ENCODE results near the gene ACP7.

ACP7 gene

DNA sequence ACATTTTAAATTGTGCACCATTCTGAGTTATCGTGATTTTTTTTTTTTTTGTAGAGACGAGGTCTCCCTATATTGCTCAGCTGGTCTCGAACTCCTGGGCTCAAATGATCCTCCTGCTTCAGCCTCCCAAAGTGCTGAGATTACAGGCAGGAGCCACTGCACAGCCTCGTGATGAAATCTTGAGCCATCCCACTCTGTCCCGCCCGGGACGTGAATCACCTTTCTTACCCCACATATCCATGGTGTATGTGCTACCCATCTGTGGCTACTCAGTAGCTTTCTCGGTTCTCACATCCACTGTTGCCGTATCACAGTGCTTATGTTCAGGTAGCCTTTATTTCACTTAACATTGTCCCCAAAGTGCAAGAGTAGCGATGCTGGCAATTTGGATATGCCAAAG, 67.9 kb downstream of the ACP7 start:
- DNase-seq = no peak

DNA sequence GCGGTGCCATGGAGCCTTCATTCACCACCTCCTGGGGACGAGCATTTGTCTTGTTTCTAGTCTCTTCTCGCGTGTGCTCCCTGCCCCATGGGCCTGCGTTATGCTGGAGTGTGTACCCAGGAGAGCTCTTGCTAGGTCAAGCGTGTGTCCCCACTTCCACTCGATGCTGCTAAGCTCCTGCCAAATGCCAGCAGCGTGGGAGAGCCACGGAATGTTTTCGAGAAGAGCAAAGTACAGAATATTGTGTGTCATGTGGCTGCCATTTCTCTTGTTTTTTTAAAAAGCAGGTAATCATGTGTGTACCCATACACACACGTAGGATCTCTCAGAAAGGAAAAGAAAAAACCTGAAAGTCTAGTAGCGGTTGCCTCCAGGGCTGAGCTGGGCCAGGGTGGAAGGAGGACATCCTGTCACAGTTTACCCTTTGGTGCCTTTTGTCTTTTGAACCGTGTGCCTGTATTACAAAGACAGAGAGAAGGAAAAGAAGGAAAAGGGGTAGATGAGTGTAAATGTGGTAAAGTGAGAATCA, 70.0 kb downstream of the ACP7 start:
- DNase-seq = no peak

DNA sequence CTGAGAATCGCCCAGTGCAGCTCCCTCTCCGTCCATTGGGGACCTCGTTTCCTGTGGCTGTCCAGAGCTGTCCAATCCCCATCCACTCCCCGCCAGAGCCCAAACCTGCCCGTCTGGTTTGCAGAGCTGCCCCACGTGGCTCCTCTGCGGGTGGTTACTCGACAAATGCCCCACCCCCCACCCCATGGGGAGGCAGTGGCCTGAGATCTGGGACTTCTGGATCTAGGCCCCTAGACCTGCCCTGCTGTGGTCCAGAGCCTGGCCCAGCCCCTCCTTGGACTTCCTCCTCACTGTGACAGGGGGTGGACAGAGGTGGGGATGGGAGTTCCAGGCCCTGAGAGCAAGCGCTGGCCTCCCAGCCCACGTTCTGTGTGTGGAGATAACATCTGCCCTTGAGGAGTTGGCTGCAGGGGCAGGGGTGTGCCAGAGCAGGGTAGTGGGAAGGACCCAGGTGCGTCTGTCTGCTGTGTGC, 70.5 kb downstream of the ACP7 start:
- no peak for DNase-seq

DNA sequence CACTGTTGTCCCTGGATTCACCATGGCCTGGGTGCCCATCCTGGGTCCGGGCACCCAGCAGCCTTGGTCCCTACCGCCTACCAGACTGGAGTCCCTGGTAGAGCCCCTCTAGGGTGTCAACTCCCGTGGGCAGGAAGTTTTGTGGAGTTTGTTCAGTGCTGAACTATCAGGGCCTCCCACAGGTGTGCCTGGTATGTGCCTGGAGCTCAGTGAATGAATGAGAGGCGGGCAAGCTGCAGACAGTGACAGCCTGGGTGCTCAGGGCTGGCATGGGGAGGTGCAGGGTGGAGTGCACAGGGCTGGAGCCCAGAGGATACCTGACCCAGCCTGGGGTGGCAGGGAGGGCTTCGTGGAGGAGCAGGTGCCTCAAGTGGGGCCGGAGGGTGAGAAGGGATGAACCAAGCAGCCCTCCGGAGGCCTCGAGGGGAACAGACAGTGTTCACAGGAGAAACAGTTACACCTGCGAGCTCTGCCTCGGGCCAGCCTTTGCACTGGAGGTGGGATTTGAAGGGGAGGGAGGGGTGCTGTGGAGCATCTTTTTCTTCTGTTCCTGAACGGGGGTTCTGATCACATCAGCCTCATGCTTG, 71.0 kb downstream of the ACP7 start:
- no peak for DNase-seq

DNA sequence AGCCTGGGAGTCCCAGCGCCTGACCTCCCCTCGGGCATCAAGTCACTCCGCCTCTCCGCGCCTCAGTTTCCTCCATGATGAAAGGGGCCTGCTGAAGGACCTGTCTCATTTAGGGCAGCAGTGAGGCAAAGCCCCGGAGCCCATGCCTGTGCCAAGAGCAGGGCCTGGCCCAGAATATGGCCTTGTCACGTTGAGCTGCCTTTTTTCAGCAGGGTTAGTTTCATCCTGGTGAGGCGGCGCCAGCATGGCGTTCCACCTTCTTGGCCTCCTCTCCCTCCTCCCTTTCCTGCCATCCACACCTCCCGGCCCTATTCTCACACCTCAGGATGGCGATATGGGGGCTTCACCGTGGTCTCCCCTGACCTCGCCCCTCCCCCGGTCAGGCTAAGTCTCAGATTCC, 71.6 kb downstream of the ACP7 start:
- no peak for DNase-seq

DNA sequence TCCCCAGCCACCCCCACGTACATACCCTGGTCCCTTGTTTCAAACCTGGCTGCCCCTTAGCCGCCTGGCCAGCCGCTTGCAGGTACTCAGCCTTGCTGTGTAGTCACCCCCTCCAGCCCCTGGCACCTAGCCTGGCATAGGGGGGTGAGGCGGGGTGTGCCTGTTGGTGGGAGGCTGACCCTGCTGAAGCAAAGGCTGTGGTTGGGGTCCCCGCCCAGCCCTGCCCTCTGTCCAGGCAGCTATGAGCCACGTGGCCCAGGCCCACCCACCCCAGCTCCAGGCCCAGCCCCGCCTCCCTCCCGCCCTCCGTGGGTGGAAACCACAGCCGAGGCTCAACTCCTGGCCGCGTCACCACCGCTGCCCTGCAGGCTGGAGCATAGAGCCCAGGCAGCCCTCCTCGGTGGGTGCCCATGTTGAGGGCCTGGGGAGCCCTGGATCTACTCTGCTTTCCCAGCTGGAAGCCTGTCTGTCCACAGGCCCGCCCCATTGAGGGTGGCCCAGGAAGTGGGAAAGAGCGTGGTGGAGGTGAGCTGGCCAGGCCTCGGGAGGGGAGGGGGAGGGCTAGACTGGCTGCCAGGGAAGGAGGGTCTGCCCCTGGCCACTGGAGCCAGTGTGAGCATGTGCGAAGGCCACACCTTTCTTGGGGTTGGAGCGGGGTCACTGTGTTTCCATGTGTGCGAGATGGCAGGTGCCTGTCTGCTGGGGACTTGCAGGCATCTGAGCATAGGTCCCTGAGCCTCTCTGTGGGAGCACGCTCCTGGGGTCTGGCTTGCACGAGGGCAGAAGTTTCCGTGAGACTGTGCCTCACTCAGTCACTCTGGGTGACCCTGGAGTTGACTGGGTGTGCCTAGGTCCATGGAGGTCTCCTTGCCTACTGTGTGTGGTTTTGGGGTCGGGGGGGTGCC, 72.4 kb downstream of the ACP7 start:
- no peak for DNase-seq

DNA sequence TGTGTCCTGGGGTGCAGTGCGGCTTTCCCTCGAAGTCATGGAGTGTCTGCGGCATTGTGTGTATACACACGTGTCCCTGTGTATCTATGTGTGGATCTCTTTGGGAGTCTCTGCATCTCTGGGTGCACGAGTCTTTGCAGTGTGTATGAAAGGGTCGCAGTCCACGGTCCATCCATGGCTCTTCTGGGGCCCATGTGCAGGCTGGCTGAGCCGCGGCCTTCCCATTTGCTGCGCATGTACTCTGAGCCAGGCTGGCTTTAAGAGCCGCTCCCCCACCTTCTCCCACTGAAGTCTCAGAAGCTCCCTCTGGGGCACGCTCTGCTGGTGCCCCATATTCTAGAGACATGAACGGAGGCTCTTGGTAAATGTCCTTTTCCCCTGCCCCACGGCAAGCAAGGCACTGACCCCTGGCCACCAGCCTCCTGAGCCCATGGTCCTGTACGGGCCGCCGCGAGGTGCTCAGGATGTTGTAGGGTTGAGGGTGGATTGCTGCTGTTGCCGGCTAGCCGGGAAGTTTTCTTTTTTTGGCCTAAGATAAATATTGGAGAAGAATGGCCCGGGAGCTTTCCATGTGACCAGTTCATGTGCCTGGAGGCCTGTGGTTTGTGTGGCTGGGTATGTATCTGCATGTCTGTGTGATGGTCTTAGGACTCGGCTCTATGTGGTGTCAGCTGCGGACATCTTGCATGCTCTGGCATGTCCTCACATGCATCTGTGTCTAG, 73.3 kb downstream of the ACP7 start:
- DNase-seq = no peak

DNA sequence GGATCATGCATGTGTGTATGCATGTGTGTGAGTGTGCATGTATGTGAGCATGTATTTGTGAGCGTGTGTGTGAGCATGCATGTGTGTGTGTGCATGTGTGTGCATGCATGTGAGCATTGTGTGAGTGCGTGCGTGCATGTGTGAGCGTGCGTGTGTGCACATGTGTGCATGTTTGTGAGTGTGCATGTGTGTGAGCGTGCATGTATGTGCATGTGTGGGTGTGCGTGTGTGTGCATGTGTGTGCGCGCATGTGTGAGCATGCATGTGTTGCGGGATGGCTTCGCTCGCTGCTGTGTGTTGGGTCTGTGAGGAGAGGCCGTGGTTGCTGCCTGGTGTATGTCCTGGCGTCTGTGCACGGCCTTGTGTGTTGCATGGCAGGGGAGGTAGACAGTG, 73.8 kb downstream of the ACP7 start:
- no peak for DNase-seq

DNA sequence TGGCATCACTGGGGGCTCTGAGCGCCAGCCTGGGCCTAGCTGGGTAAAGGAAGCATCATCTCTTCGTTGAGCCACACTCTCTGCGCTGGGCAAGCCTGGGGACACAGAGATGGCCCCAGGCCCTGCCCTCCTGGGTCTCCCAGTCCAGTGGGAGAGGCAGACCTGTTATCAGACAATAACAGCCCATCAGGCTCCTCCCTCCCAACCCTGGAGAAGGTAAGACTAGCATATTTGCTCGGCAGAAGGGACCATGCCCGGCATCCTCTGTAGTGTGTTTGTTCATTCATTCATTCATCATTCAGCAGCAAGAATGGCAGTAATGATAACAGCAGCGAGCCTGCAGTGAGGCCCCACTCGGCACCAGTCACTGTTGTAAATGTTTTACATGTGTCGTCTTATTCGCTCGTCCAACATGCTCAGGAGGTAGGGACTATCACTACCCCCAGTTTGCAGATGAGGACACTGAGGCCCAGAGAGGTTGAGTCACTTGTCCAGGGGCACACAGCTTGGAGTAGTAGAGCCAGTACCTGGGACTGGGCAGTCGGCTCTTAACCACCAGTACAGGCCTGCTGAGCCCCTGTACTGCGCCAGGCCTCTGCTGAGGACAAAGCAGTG, 74.6 kb downstream of the ACP7 start:
- no peak for DNase-seq

DNA sequence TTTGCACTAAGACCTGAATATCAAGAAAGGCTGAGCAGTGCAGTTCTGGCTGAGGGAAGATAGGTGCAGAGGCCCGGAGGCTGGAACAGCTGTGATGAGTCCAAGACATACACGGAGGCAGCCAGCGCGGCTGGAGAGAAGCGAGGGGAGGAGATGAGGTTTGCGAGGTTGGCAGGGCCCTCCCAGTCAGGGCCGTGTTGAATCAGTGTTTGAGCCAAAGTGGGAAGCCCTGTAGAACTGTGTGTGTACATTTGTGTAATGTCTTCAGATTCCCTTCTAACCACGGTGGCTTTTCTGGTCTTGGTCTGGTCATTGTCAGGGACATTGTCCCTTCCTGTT, 76.3 kb downstream of the ACP7 start:
- DNase-seq = no peak
